GM12873 (cell line): ENCODE data around the gene MERTK.

Experiments used
- TF ChIP-seq, protein P1 (sequence below): IDR thresholded peaks from 2 replicates; pipeline ENCODE4 v1.5.1; 2012; ENCODE audit warnings: low read depth, mild to moderate bottlenecking, moderate library complexity, low read length, control low read depth; ENCODE audit not compliant: insufficient read depth; ENCODE audit errors: missing control alignments

The MERTK gene

DNA sequence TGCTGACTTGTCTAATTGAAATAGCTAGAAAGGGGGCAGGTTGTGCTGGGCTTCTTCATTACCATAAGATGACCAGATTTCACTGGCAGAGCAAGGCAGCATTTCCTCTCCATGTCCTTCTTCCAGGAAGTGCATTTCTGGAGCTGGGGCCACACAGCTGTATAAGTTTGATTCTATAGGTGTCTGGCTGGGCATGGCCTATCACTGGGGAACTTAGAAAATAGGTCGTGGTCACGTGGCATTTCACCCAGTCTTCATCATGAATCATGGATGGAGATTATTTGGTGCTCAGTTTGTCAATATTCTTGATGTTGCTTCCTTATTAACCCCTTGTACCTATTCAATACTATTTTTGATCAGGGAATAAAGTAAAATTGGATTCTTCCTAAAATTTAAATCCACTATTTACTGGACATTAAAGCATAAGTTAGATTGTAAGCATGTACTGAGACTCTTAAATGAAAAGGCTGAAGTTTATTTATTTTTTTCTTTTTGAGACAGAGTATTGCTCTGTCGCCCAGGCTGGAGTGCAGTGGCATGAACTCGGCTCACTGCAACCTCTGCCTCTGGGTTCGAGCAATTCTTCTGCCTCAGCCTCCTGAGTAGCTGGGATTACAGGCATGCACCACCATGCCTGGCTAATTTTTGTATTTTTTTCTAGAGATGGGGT, 107.1 kb downstream of the MERTK start:
- TF ChIP-seq, protein P1, sequence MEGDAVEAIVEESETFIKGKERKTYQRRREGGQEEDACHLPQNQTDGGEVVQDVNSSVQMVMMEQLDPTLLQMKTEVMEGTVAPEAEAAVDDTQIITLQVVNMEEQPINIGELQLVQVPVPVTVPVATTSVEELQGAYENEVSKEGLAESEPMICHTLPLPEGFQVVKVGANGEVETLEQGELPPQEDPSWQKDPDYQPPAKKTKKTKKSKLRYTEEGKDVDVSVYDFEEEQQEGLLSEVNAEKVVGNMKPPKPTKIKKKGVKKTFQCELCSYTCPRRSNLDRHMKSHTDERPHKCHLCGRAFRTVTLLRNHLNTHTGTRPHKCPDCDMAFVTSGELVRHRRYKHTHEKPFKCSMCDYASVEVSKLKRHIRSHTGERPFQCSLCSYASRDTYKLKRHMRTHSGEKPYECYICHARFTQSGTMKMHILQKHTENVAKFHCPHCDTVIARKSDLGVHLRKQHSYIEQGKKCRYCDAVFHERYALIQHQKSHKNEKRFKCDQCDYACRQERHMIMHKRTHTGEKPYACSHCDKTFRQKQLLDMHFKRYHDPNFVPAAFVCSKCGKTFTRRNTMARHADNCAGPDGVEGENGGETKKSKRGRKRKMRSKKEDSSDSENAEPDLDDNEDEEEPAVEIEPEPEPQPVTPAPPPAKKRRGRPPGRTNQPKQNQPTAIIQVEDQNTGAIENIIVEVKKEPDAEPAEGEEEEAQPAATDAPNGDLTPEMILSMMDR, result no peak

DNA sequence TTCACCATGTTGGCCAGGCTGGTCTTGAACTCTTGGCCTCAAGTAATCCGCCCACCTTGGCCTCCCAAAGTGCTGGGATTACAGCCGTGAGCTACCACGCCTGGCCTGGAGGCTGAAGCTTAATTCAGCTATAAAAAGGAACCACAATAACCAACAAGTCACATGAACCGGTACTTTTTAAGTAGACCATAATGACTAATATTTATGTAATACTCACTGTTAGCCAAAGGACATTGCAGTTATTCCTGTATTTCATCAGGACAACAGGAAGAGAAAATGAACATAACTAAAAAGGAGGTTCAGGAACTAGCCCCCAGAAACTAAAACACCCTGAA, 107.6 kb downstream of the MERTK start:
- TF ChIP-seq, protein P1, result no peak

GRCh38 chr2:112007493-112007892, 109.1 kb downstream of the MERTK start:
- TF ChIP-seq, protein P1, result no peak

GRCh38 chr2:112008910-112009485, 110.6 kb downstream of the MERTK start:
- TF ChIP-seq, protein P1, result no peak

- TF ChIP-seq, protein P1, result no peak
Observed at GRCh38 chr2:112010751-112011150, 112.3 kb downstream of the MERTK start.

DNA sequence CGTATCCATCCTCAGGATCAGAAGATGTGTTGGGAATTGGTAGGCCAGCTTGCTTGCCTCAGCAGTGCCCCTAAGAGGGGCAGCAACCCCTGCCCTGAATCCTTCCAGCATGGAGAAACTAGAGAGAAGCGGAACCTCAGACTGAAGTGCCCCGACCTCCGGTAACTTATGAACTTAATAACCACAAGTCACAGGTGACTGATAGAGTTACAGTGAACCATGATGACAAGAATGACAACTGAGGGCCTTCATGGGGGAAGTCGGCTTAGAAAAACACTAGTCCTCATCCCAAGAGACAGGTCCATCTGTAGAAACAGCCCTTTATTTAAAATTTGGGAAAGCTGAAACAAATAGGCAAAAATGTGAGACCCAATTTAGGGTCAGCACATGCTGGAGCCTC, 114.1 kb downstream of the MERTK start:
- TF ChIP-seq, protein P1, result no peak

GRCh38 chr2:112018846-112019245, 120.4 kb downstream of the MERTK start:
- TF ChIP-seq, protein P1, result no peak
